HUES48 (cell line): Measurements from ENCODE around the gene RIMBP2.
"Not testable (repeated sequence)": the region's sequence is repeated elsewhere in the genome, so short reads cannot be mapped to it uniquely, and the experiment has no call there.

Source experiments
- H3K27ac ChIP-seq: one replicate; pipeline ENCODE4 v1.7.0; 2013; ENCODE audit warnings: low read depth, low read length, inconsistent platforms
- H3K27me3 ChIP-seq: 2 replicates; pipeline ENCODE4 v1.6.1; 2013; ENCODE audit warnings: mild to moderate bottlenecking, low read length; ENCODE audit not compliant: control insufficient read depth, insufficient read depth
- H3K36me3 ChIP-seq: 2 replicates; pipeline ENCODE4 v1.6.1; 2013; ENCODE audit warnings: low read length; ENCODE audit not compliant: control insufficient read depth, insufficient read depth
- H3K4me1 ChIP-seq: 2 replicates; pipeline ENCODE4 v1.6.1; 2013; ENCODE audit warnings: mild to moderate bottlenecking, low read length; ENCODE audit not compliant: control insufficient read depth, insufficient read depth
- H3K4me3 ChIP-seq: 2 replicates; pipeline ENCODE4 v1.5.1; 2013; ENCODE audit warnings: mild to moderate bottlenecking, low read depth, low read length
- H3K9ac ChIP-seq: 2 replicates; pipeline ENCODE4 v1.6.1; 2013; ENCODE audit warnings: mild to moderate bottlenecking, low read depth, low read length, moderate library complexity
- H3K9me3 ChIP-seq: 2 replicates; pipeline ENCODE4 v1.6.1; 2013; ENCODE audit warnings: low read length; ENCODE audit not compliant: control insufficient read depth, insufficient read depth

The RIMBP2 gene

DNA sequence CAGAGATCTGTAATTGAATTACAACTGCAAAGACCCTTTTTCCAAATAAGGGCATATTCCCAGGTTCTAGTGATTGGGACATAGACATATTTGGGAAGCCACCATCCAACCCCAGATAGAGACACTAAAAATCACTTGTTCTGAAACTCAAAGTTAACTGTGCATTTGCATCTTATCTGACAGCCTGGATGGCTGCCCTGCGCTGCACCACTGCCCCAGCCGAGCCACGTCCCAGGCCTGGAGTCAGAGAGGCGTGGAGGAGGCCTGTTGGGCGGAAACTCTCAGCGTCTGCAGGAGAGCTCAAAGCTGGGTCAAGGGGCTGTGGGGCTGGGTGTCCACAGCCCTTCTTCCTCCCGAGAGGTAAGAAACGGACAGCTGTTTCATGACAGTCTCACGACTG lies 124.4 kb downstream of the RIMBP2 start:
- Histone ChIP-seq H3K27me3 (no peaks in the 10 kb centered on the region), H3K4me3 (no peak overlapping the region), H3K4me1 (no peaks in the 10 kb centered on the region), H3K9ac (no peak overlapping the region), H3K36me3 (no peaks in the 10 kb centered on the region), H3K27ac (no peak overlapping the region), H3K9me3 (no peaks in the 10 kb centered on the region)

- Histone ChIP-seq H3K4me1 (no peaks in the 10 kb centered on the region), H3K9me3 (no peaks in the 10 kb centered on the region), H3K27ac (no peak overlapping the region), H3K27me3 (no peaks in the 10 kb centered on the region), H3K36me3 (no peaks in the 10 kb centered on the region), H3K4me3 (no peak overlapping the region), H3K9ac (no peak overlapping the region)
These were observed 125.4 kb downstream of the RIMBP2 start for GRCh38 chr12:130590685-130591084.

DNA sequence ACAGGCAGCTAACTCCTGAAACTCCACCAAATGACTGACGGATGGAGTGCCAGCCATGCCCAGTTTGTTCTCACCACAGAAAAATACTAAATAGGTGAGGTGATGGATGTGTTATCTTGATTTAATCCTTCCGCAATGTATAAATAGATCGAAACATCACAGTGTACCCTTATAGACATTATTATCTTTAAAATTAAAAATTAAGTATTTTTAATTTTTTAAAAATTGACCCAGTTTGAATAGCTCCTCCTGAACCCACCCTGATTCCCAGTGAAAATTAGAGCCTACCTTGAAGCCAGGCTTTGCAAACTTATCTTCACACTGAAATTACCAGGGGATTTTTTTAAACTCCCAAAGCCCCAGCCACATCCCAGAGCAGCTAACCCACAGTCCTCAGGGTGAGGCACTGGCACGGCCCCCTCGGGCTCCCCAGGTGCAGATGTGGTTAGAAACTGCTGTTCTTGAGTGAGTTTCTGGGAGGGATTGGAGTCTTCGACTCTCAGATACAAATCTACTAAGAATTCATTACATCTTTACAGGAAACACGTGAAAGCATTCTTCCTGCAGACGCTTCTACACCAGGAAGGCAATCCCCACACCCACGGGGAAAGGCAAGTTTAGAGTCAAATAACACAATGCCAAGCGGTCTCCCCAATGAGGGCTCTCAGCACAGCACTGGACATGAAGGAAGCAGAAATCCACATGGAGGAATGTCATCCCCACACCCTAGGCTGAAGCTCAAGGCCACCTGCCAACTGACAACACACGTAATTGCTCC lies 126.4 kb downstream of the RIMBP2 start:
- no peak overlapping the region for H3K9ac ChIP-seq
- H3K4me1 ChIP-seq, result no peaks in the 10 kb centered on the region
- H3K27me3 ChIP-seq, result no peaks in the 10 kb centered on the region
- H3K36me3 ChIP-seq, result no peaks in the 10 kb centered on the region
- H3K27ac ChIP-seq, result no peak overlapping the region
- no peak overlapping the region for H3K4me3 ChIP-seq
- no peaks in the 10 kb centered on the region for H3K9me3 ChIP-seq

GRCh38 chr12:130588696-130589539 lies 127.2 kb downstream of the RIMBP2 start:
- no peak overlapping the region for H3K9ac ChIP-seq
- H3K9me3 ChIP-seq, result no peaks in the 10 kb centered on the region
- no peaks in the 10 kb centered on the region for H3K4me1 ChIP-seq
- no peak overlapping the region for H3K4me3 ChIP-seq
- no peak overlapping the region for H3K27ac ChIP-seq
- H3K27me3 ChIP-seq, result no peaks in the 10 kb centered on the region
- no peaks in the 10 kb centered on the region for H3K36me3 ChIP-seq

GRCh38 chr12:130587966-130588365 lies 128.1 kb downstream of the RIMBP2 start:
- no peaks in the 10 kb centered on the region for H3K4me1 ChIP-seq
- no peaks in the 10 kb centered on the region for H3K9me3 ChIP-seq
- no peak overlapping the region for H3K9ac ChIP-seq
- no peak overlapping the region for H3K4me3 ChIP-seq
- no peaks in the 10 kb centered on the region for H3K36me3 ChIP-seq
- H3K27ac ChIP-seq, result no peak overlapping the region
- no peaks in the 10 kb centered on the region for H3K27me3 ChIP-seq

DNA sequence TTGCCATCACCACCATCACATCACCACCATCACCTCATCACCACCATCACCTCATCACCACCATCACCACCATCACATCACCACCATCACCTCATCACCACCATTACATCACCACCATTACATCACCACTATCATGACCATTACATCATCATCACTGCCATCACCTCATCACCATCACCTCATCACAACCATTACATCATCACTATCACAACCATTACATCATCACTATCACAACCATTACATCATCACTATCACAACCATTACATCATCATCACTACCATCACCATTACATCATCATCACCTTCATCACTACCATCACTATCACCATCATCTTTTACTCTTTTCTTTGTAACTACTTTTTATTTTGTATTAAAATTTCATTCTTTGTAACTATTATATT lies 131.6 kb downstream of the RIMBP2 start:
- not testable (repeated sequence) for H3K27ac ChIP-seq, H3K4me1 ChIP-seq, H3K27me3 ChIP-seq, H3K9me3 ChIP-seq, H3K9ac ChIP-seq, H3K36me3 ChIP-seq, H3K4me3 ChIP-seq

GRCh38 chr12:130583800-130584199 lies 132.3 kb downstream of the RIMBP2 start:
- Histone ChIP-seq H3K9me3 (no peaks in the 10 kb centered on the region), H3K36me3 (no peaks in the 10 kb centered on the region), H3K4me1 (no peaks in the 10 kb centered on the region), H3K9ac (no peak overlapping the region), H3K27ac (no peak overlapping the region), H3K4me3 (no peak overlapping the region), H3K27me3 (no peaks in the 10 kb centered on the region)

GRCh38 chr12:130583317-130583716 lies 132.8 kb downstream of the RIMBP2 start:
- H3K27me3 ChIP-seq, result no peaks in the 10 kb centered on the region
- no peak overlapping the region for H3K4me3 ChIP-seq
- no peaks in the 10 kb centered on the region for H3K36me3 ChIP-seq
- no peak overlapping the region for H3K27ac ChIP-seq
- H3K9ac ChIP-seq, result no peak overlapping the region
- H3K4me1 ChIP-seq, result no peaks in the 10 kb centered on the region
- no peaks in the 10 kb centered on the region for H3K9me3 ChIP-seq

- Histone ChIP-seq H3K4me1 (no peaks in the 10 kb centered on the region), H3K27ac (no peak overlapping the region), H3K9ac (no peak overlapping the region), H3K4me3 (no peak overlapping the region), H3K9me3 (no peaks in the 10 kb centered on the region), H3K36me3 (no peaks in the 10 kb centered on the region), H3K27me3 (no peaks in the 10 kb centered on the region)
These were observed 133.8 kb downstream of the RIMBP2 start for GRCh38 chr12:130582286-130582685.

DNA sequence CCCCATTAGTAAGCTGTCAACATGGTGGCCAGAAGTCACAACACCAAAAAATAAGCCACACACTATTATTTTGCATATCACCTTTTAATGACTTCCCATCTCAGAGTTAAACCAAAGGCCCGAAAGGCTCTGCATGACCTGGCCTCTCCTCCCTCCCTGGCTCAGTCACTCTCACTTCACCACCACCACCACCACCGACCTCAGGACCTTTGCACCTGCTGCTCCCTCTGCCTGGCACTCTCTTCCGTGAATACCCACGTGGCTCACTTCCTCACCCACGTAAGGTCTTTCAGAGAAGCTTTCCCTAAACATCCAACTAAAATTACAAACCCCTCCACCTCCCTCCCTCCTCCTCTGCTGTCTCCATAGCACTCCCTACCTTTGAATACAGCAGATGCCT lies 134.3 kb downstream of the RIMBP2 start:
- no peak overlapping the region for H3K27ac ChIP-seq
- H3K4me1 ChIP-seq, result no peaks in the 10 kb centered on the region

DNA sequence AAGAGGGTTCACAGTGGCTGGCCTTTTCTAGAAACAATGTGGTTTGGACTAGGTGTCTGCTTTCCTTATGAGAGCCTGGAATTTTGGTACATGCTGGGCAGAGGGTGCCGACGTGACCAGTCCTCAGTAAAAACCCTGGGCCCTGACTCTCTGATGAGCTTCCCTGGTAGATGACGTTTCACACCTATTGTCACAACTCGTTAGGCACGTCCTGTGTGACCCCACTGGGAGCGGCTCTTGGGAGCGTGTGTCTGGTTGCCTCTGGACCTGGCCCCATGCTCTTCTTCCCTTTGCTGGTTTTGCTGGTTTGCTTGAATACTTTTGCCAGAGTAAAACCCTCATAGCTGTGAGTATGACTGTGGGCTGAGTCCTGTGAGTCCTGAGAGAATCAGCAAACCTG lies 136.9 kb downstream of the RIMBP2 start:
- H3K27ac ChIP-seq, result no peak overlapping the region
- no peak overlapping the region for H3K9ac ChIP-seq
- no peaks in the 10 kb centered on the region for H3K27me3 ChIP-seq
- H3K4me1 ChIP-seq, result no peaks in the 10 kb centered on the region
- H3K9me3 ChIP-seq, result no peaks in the 10 kb centered on the region
- no peak overlapping the region for H3K4me3 ChIP-seq
- no peaks in the 10 kb centered on the region for H3K36me3 ChIP-seq

More for the DNA sequence above, 134.3 kb downstream of the RIMBP2 start:
- Histone ChIP-seq H3K36me3 (no peaks in the 10 kb centered on the region), H3K9ac (no peak overlapping the region), H3K4me3 (no peak overlapping the region), H3K9me3 (no peaks in the 10 kb centered on the region), H3K27me3 (no peaks in the 10 kb centered on the region)
